BE2C (cell line): ENCODE measurements around the gene SPDYA.

Experiments used
- DNase-seq: peaks from one replicate; pipeline ENCODE4 v3.0.0-alpha.2; 2020
- H3K27me3 ChIP-seq: fragments of 250-450 bp; sonication (Bioruptor Pico); 2 replicates; pipeline ENCODE4 v1.5.1; 2020; ENCODE audit warnings: mild to moderate bottlenecking
- H3K36me3 ChIP-seq: fragments of 250-450 bp; sonication (Bioruptor Pico); 2 replicates; pipeline ENCODE4 v1.5.1; 2020; ENCODE audit warnings: mild to moderate bottlenecking
- H3K4me1 ChIP-seq: fragments of 250-450 bp; sonication (Bioruptor Pico); 2 replicates; pipeline ENCODE4 v1.5.1; 2020
- H3K4me3 ChIP-seq: 2 replicates; pipeline ENCODE4 v1.5.1; 2011; ENCODE audit warnings: low read depth, low read length
- H3K9me3 ChIP-seq: fragments of 250-450 bp; sonication (Bioruptor Pico); 2 replicates; pipeline ENCODE4 v1.5.1; 2020
- CTCF ChIP-seq: IDR thresholded peaks from 2 replicates; pipeline ENCODE4 v1.5.1; 2012; ENCODE audit warnings: mild to moderate bottlenecking, low read depth, low read length

SPDYA gene

GRCh38 chr2:28768422-28768821 is 42.2 kb upstream of the SPDYA start:
- H3K36me3 ChIP-seq: no peaks in the 10 kb centered on the region
- no peaks in the 10 kb centered on the region for H3K27me3 ChIP-seq
- no peak for TF ChIP-seq CTCF
- no peaks in the 10 kb centered on the region; the same call in 1 of the 2 replicates for H3K4me1 ChIP-seq
- H3K4me3 ChIP-seq: no peak overlapping the region
- H3K9me3 ChIP-seq: no peaks in the 10 kb centered on the region
- DNase-seq: no peak

GRCh38 chr2:28768952-28769351 is 41.7 kb upstream of the SPDYA start:
- no peaks in the 10 kb centered on the region for H3K9me3 ChIP-seq
- no peak overlapping the region for H3K4me3 ChIP-seq
- no peak for TF ChIP-seq CTCF
- H3K4me1 ChIP-seq: no peaks in the 10 kb centered on the region; the same call in 1 of the 2 replicates
- H3K27me3 ChIP-seq: no peaks in the 10 kb centered on the region
- DNase-seq: no peak
- H3K36me3 ChIP-seq: no peaks in the 10 kb centered on the region

GRCh38 chr2:28772351-28772750 is 38.3 kb upstream of the SPDYA start:
- H3K36me3 ChIP-seq: peaks cover 3% of the 10 kb centered on the region
- no peak for DNase-seq
- no peak for TF ChIP-seq CTCF

GRCh38 chr2:28776471-28776870 is 34.2 kb upstream of the SPDYA start:
- DNase-seq: no peak
- H3K4me3 ChIP-seq: no peak overlapping the region
- H3K9me3 ChIP-seq: no peaks in the 10 kb centered on the region
- no peaks in the 10 kb centered on the region; the same call in 1 of the 2 replicates for H3K4me1 ChIP-seq
- no peak for TF ChIP-seq CTCF
- H3K27me3 ChIP-seq: no peaks in the 10 kb centered on the region
- H3K36me3 ChIP-seq: peaks cover 43% of the 10 kb centered on the region

More at GRCh38 chr2:28772351-28772750, 38.3 kb upstream of the SPDYA start:
- Histone ChIP-seq H3K9me3 (no peaks in the 10 kb centered on the region), H3K4me1 (no peaks in the 10 kb centered on the region; the same call in 1 of the 2 replicates), H3K4me3 (no peak overlapping the region), H3K27me3 (no peaks in the 10 kb centered on the region)

- Histone ChIP-seq H3K4me3 (no peak overlapping the region), H3K4me1 (no peaks in the 10 kb centered on the region), H3K27me3 (no peaks in the 10 kb centered on the region), H3K9me3 (no peaks in the 10 kb centered on the region), H3K36me3 (peaks cover 62% of the 10 kb centered on the region)
- TF ChIP-seq CTCF: no peak
- DNase-seq: no peak
Observed at GRCh38 chr2:28778392-28778791, 32.2 kb upstream of the SPDYA start.

GRCh38 chr2:28779001-28779400 is 31.6 kb upstream of the SPDYA start:
- no peak for DNase-seq
- no peaks in the 10 kb centered on the region for H3K4me1 ChIP-seq
- H3K9me3 ChIP-seq: no peaks in the 10 kb centered on the region
- no peak overlapping the region for H3K4me3 ChIP-seq
- H3K27me3 ChIP-seq: no peaks in the 10 kb centered on the region
- peaks cover 68% of the 10 kb centered on the region for H3K36me3 ChIP-seq
- TF ChIP-seq CTCF: no peak
